Liver (tissue), 9 donors: ENCODE measurements around the gene UNC79. TPM values are rescaled to one million over a fixed set of nuclear protein-coding genes. Genes with fewer than 3 reads are reported as not detected.

Experiments
- DNase-seq: peaks from one replicate; pipeline ENCODE4 v3.0.0-alpha.2; 2017; ENCODE audit warnings: low spot score
- H3K27ac ChIP-seq, 2 donors: one replicate each; pipeline ENCODE4 v1.7.0; 2013; ENCODE audit warnings: inconsistent platforms in 2 of 2, low read length in 2 of 2, control low read depth in 1 of 2, low read depth in 1 of 2, mild to moderate bottlenecking in 1 of 2
- H3K27me3 ChIP-seq, 4 donors: one replicate each; pipeline versions ENCODE4 v1.6.1 to v1.7.0; 2013; ENCODE audit warnings: low read length in 3 of 4, inconsistent platforms in 1 of 4, mild to moderate bottlenecking in 1 of 4, moderate library complexity in 1 of 4; ENCODE audit not compliant: control insufficient read depth in 4 of 4, insufficient read depth in 4 of 4
- H3K36me3 ChIP-seq, 4 donors: one replicate each; pipeline versions ENCODE4 v1.6.1 to v1.7.0; 2013; ENCODE audit warnings: low read length in 3 of 4, mild to moderate bottlenecking in 3 of 4, low read depth in 1 of 4, moderate library complexity in 1 of 4; ENCODE audit not compliant: control insufficient read depth in 4 of 4, insufficient read depth in 3 of 4
- H3K4me1 ChIP-seq, 4 donors: one replicate each; pipeline versions ENCODE4 v1.6.1 to v1.7.0; 2013; ENCODE audit warnings: low read length in 3 of 4, mild to moderate bottlenecking in 3 of 4, moderate library complexity in 1 of 4; ENCODE audit not compliant: control insufficient read depth in 4 of 4, insufficient read depth in 4 of 4
- H3K4me3 ChIP-seq, 3 donors: one replicate each; pipeline versions ENCODE4 v1.6.1 to v1.7.0; 2013; ENCODE audit warnings: low read length in 3 of 3, control low read depth in 1 of 3, low read depth in 1 of 3, mild to moderate bottlenecking in 1 of 3
- H3K9ac ChIP-seq, 2 donors: one replicate each; pipeline ENCODE4 v1.7.0; 2013; ENCODE audit warnings: low read length in 2 of 2, mild to moderate bottlenecking in 2 of 2, moderate library complexity in 2 of 2, control low read depth in 1 of 2, low read depth in 1 of 2
- H3K9me3 ChIP-seq, 4 donors: one replicate each; pipeline versions ENCODE4 v1.6.1 to v1.7.0; 2013; ENCODE audit warnings: low read length in 3 of 4; ENCODE audit not compliant: control insufficient read depth in 4 of 4
- ATF3 ChIP-seq: IDR thresholded peaks from 2 replicates; pipeline ENCODE4 v1.6.1; 2016; ENCODE audit warnings: antibody characterized with exemption
- CTCF ChIP-seq: fragments of 150-350 bp; IDR thresholded peaks from 2 replicates; pipeline ENCODE4 v1.5.1; 2017; ENCODE audit warnings: improper control_type of control experiment, low read depth, low read length; ENCODE audit not compliant: missing input control
- EGR1 ChIP-seq, 2 donors: IDR thresholded peaks; 2 replicates each; pipeline ENCODE4 v1.6.1; 2016 to 2018; ENCODE audit warnings: antibody characterized with exemption in 2 of 2, low read depth in 2 of 2
- FOXA1 ChIP-seq: IDR thresholded peaks from 2 replicates; pipeline ENCODE4 v1.6.1; 2016; ENCODE audit warnings: antibody characterized with exemption
- FOXA2 ChIP-seq: IDR thresholded peaks from 2 replicates; pipeline ENCODE4 v1.6.1; 2016; ENCODE audit warnings: antibody characterized with exemption
- GABPA ChIP-seq, 2 donors: IDR thresholded peaks in 1 of 2; conservative IDR thresholded peaks in 1 of 2; 2 replicates each; pipeline ENCODE4 v1.6.1; 2016; ENCODE audit warnings: antibody characterized with exemption in 2 of 2, mild to moderate bottlenecking in 1 of 2, moderate library complexity in 1 of 2
- HNF4A ChIP-seq, 2 donors: conservative IDR thresholded peaks; 2 replicates each; pipeline ENCODE4 v1.6.1; 2016; ENCODE audit warnings: antibody characterized with exemption in 2 of 2, mild to moderate bottlenecking in 2 of 2
- HNF4G ChIP-seq: IDR thresholded peaks from 2 replicates; pipeline ENCODE4 v1.6.1; 2016; ENCODE audit warnings: antibody characterized with exemption
- JUND ChIP-seq, 2 donors: IDR thresholded peaks; 2 replicates each; pipeline ENCODE4 v1.6.1; 2016; ENCODE audit warnings: antibody characterized with exemption in 2 of 2
- MAX ChIP-seq: IDR thresholded peaks from 2 replicates; pipeline ENCODE4 v1.6.1; 2016; ENCODE audit warnings: antibody characterized with exemption
- NR2F2 ChIP-seq: IDR thresholded peaks from 2 replicates; pipeline ENCODE4 v1.6.1; 2016; ENCODE audit warnings: antibody characterized with exemption
- RAD21 ChIP-seq, 2 donors: IDR thresholded peaks; 2 replicates each; pipeline ENCODE4 v1.6.1; 2016; ENCODE audit warnings: antibody characterized with exemption in 2 of 2, mild to moderate bottlenecking in 2 of 2
- RXRA ChIP-seq, 2 donors: IDR thresholded peaks; 2 replicates each; pipeline ENCODE4 v1.6.1; 2017 to 2018; ENCODE audit warnings: antibody characterized with exemption in 2 of 2, mild to moderate bottlenecking in 1 of 2
- SP1 ChIP-seq: IDR thresholded peaks from 2 replicates; pipeline ENCODE4 v1.6.1; 2018; ENCODE audit warnings: antibody characterized with exemption, mild to moderate bottlenecking
- TAF1 ChIP-seq: conservative IDR thresholded peaks from 2 replicates; pipeline ENCODE4 v1.6.1; 2016; ENCODE audit warnings: antibody characterized with exemption, mild to moderate bottlenecking
- YY1 ChIP-seq: IDR thresholded peaks from 2 replicates; pipeline ENCODE4 v1.6.1; 2016; ENCODE audit warnings: antibody characterized with exemption, mild to moderate bottlenecking
- WGBS: extraction: QIAGEN DNeasy Blood & Tissue Kit; methylation state at CpG from one replicate; pipeline ENCODE4 v1.1.7; 2013; 5-methylcytosine and 5-hydroxymethylcytosine counted together
- polyA plus RNA-seq, 2 donors: library from polyadenylated mRNA; stranded (reverse) in 1 of 2; unstranded in 1 of 2; fragments of 200-250 nt in 1 of 2; fragments of >200 nt in 1 of 2; fragmentation: Nextera tagmentation in 1 of 2; extraction: Ambion mirVana in 1 of 2; gene quantifications; one replicate each; pipeline versions ENCODE4 v1.2.1 to v1.2.3, GENCODE V29; 2013 to 2015
- total RNA-seq, 2 donors: library from RNA; depleted of rRNA; stranded (reverse); fragments of >200 nt; gene quantifications; one replicate each; pipeline ENCODE4 v1.2.3, GENCODE V29; 2014
- TF ChIP-seq, protein P1 (sequence below): IDR thresholded peaks from 2 replicates; pipeline ENCODE4 v1.6.1; 2016; ENCODE audit warnings: antibody characterized with exemption, mild to moderate bottlenecking
- TF ChIP-seq, protein P2 (sequence below): IDR thresholded peaks from 2 replicates; pipeline ENCODE4 v1.6.1; 2016; ENCODE audit warnings: antibody characterized with exemption
- donor health status: healthy.
- donor health status: healthy.
- donor health status: healthy.
- donor health status: healthy.
- donor health status: healthy.

Gene UNC79
- total and polyA plus RNA-seq, 4 donors, result 0.01 to 0.08 (median 0.05) TPM; not detected in 1

DNA sequence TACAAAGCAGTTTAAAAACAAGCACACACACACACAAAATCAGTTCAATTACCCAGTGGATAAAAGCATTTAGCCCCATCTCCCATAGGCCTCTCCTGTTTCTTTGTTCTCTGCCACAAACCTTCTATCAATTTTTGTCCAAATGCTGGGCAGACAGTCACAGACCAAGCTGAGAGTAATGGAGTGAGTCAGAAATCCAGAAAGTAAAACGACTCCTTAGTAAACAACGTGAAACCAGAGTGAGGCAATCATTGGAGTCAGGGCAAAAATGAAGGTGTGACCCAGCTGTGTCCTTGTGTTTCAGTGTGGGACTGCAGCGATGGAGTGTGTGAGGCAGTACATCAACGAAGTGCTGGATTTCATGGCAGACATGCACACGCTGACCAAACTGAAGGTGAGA, 255.5 kb downstream of the UNC79 start:
- no peaks in the 10 kb centered on the region for H3K4me1 ChIP-seq
- no peaks in the 10 kb centered on the region for H3K9me3 ChIP-seq
- H3K9ac ChIP-seq, result no peak overlapping the region
- no peak overlapping the region for H3K27ac ChIP-seq
- 63% methylated on average over 5 of the region's 5 CpGs for WGBS
- H3K27me3 ChIP-seq, result peaks cover 0 to 4% (median 2%) of the 10 kb centered on the region in 4 donors
- H3K4me3 ChIP-seq, result no peak overlapping the region
- H3K36me3 ChIP-seq, result no peaks in the 10 kb centered on the region
- DNase-seq, result no peak
- TF ChIP-seq MAX (no peak), HNF4A (conservative IDR thresholded peaks at IDR 0.05) (no peak), GABPA (IDR thresholded peaks at IDR 0.05 in 1 of 2, conservative IDR thresholded peaks at IDR 0.05 in 1 of 2) (no peak), ATF3 (no peak), TAF1 (no peak), RAD21 (IDR thresholded peaks at IDR 0.05) (no peak), RXRA (IDR thresholded peaks at IDR 0.05) (no peak), FOXA1 (no peak), HNF4G (no peak), JUND (IDR thresholded peaks at IDR 0.05) (no peak), SP1 (no peak), CTCF (no peak), EGR1 (IDR thresholded peaks at IDR 0.05; ENCODE audit: low read depth in 2 of 2) (no peak), YY1 (no peak), NR2F2 (no peak), FOXA2 (no peak)
- TF ChIP-seq, protein P1, sequence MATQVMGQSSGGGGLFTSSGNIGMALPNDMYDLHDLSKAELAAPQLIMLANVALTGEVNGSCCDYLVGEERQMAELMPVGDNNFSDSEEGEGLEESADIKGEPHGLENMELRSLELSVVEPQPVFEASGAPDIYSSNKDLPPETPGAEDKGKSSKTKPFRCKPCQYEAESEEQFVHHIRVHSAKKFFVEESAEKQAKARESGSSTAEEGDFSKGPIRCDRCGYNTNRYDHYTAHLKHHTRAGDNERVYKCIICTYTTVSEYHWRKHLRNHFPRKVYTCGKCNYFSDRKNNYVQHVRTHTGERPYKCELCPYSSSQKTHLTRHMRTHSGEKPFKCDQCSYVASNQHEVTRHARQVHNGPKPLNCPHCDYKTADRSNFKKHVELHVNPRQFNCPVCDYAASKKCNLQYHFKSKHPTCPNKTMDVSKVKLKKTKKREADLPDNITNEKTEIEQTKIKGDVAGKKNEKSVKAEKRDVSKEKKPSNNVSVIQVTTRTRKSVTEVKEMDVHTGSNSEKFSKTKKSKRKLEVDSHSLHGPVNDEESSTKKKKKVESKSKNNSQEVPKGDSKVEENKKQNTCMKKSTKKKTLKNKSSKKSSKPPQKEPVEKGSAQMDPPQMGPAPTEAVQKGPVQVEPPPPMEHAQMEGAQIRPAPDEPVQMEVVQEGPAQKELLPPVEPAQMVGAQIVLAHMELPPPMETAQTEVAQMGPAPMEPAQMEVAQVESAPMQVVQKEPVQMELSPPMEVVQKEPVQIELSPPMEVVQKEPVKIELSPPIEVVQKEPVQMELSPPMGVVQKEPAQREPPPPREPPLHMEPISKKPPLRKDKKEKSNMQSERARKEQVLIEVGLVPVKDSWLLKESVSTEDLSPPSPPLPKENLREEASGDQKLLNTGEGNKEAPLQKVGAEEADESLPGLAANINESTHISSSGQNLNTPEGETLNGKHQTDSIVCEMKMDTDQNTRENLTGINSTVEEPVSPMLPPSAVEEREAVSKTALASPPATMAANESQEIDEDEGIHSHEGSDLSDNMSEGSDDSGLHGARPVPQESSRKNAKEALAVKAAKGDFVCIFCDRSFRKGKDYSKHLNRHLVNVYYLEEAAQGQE, result no peak
- TF ChIP-seq, protein P2, sequence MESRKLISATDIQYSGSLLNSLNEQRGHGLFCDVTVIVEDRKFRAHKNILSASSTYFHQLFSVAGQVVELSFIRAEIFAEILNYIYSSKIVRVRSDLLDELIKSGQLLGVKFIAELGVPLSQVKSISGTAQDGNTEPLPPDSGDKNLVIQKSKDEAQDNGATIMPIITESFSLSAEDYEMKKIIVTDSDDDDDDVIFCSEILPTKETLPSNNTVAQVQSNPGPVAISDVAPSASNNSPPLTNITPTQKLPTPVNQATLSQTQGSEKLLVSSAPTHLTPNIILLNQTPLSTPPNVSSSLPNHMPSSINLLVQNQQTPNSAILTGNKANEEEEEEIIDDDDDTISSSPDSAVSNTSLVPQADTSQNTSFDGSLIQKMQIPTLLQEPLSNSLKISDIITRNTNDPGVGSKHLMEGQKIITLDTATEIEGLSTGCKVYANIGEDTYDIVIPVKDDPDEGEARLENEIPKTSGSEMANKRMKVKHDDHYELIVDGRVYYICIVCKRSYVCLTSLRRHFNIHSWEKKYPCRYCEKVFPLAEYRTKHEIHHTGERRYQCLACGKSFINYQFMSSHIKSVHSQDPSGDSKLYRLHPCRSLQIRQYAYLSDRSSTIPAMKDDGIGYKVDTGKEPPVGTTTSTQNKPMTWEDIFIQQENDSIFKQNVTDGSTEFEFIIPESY, result no peak
